BJ (cell line): ENCODE results near the gene B3GLCT. TPM values are rescaled to one million over a fixed set of nuclear protein-coding genes. Genes with fewer than 3 reads are reported as not detected.

ENCODE experiments used
- CTCF ChIA-PET: fragments of 350-600 bp; formaldehyde crosslinking; extraction: SDS; loops from one replicate; lab custom pipeline; 2021; ENCODE audit warnings: antibody characterized with exemption, inconsistent platforms; lab: Yijun Ruan, JAX
- POLR2A ChIA-PET: fragments of 300-600 bp; sonication (Branson Sonifier 250); formaldehyde crosslinking; extraction: SDS; loops from one replicate; lab custom pipeline; 2021; ENCODE audit warnings: antibody characterized with exemption; lab: Charles Lee
- DNase-seq: peaks from one replicate; pipeline ENCODE4 v3.0.0-alpha.2; 2011; ENCODE audit warnings: low read depth
- H3K27me3 ChIP-seq: 2 replicates; pipeline ENCODE4 v1.6.0; 2011; ENCODE audit warnings: low read length; ENCODE audit not compliant: control insufficient read depth, insufficient read depth
- H3K36me3 ChIP-seq: 2 replicates; pipeline ENCODE4 v1.5.1; 2011; ENCODE audit warnings: low read length; ENCODE audit not compliant: control insufficient read depth, insufficient read depth
- H3K4me3 ChIP-seq: 2 replicates; pipeline ENCODE4 v1.5.1; 2011; ENCODE audit warnings: low read depth, mild to moderate bottlenecking, control low read depth, low read length
- polyA plus RNA-seq: library from polyadenylated mRNA; depleted of rRNA; stranded (reverse); fragments of >200 nt; gene quantifications from 2 replicates; pipeline ENCODE4 v1.2.3, GENCODE V29; 2011
- TF ChIP-seq, protein P1 (sequence below): IDR thresholded peaks from 2 replicates; pipeline ENCODE4 v1.5.1; 2011; ENCODE audit warnings: low read depth, mild to moderate bottlenecking, control low read depth, inconsistent platforms, low read length, moderate library complexity; ENCODE audit not compliant: insufficient read depth

The B3GLCT gene
- polyA plus RNA-seq, 1 experiment, result 3.3 TPM

DNA sequence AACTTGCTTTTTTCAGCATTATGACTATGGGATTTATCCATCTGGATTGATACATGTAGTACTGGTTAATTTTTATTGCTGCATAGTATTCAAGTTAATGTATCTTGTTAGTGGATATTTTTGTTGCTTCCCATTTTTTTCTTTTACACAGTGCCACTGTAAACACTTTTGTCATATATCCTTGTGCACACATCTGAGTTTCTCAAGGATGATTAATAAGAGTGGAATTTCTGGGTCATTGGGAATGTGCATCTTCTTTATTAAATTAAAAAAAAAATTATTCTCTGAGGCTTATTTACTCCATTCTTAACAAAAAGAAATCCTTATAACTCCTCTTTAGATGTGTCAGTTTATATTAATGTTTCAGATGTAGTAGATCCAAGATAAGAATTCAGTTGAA is 27.3 kb downstream of the B3GLCT start:
- TF ChIP-seq, protein P1, sequence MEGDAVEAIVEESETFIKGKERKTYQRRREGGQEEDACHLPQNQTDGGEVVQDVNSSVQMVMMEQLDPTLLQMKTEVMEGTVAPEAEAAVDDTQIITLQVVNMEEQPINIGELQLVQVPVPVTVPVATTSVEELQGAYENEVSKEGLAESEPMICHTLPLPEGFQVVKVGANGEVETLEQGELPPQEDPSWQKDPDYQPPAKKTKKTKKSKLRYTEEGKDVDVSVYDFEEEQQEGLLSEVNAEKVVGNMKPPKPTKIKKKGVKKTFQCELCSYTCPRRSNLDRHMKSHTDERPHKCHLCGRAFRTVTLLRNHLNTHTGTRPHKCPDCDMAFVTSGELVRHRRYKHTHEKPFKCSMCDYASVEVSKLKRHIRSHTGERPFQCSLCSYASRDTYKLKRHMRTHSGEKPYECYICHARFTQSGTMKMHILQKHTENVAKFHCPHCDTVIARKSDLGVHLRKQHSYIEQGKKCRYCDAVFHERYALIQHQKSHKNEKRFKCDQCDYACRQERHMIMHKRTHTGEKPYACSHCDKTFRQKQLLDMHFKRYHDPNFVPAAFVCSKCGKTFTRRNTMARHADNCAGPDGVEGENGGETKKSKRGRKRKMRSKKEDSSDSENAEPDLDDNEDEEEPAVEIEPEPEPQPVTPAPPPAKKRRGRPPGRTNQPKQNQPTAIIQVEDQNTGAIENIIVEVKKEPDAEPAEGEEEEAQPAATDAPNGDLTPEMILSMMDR, result no peak
- Histone ChIP-seq H3K27me3 (no peaks in the 10 kb centered on the region), H3K36me3 (no peaks in the 10 kb centered on the region), H3K4me3 (no peak overlapping the region)
- CTCF ChIA-PET, result interaction anchor here (2.0 kb wide), 1 partner anchor 9 kb away, joined by 12 read pairs; no protein-coding TSS in a partner anchor
- POLR2A ChIA-PET, result no interaction called here
- DNase-seq, result no peak

DNA sequence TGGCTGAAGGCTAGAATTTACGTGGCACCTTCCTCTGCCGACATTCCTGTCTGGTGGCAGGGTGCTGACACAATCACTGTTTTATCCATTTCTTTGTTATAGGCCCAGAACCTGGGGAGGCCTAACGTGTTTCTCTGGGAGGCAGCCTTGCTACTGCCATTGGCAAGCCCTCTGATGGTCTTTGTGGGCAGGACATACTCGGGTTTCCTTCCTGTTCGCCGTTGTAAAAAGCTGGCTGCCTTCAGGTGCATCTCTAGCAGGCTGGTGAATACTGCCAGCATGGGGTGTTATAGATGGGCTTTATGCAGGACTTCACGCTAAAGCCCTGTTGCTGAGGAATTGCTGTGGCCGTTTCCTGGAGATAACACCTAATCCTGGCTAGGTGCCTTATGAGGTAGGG is 28.1 kb downstream of the B3GLCT start:
- Histone ChIP-seq H3K4me3 (no peak overlapping the region), H3K36me3 (no peaks in the 10 kb centered on the region), H3K27me3 (no peaks in the 10 kb centered on the region)
- ChIA-PET POLR2A (no interaction called here), CTCF (interaction anchor here (2.0 kb wide), 1 partner anchor 9 kb away, joined by 12 read pairs; no protein-coding TSS in a partner anchor)
- TF ChIP-seq, protein P1, result no peak
- DNase-seq, result no peak

- DNase-seq, result no peak
These were observed 35.0 kb downstream of the B3GLCT start for GRCh38 chr13:31234729-31235128.

DNA sequence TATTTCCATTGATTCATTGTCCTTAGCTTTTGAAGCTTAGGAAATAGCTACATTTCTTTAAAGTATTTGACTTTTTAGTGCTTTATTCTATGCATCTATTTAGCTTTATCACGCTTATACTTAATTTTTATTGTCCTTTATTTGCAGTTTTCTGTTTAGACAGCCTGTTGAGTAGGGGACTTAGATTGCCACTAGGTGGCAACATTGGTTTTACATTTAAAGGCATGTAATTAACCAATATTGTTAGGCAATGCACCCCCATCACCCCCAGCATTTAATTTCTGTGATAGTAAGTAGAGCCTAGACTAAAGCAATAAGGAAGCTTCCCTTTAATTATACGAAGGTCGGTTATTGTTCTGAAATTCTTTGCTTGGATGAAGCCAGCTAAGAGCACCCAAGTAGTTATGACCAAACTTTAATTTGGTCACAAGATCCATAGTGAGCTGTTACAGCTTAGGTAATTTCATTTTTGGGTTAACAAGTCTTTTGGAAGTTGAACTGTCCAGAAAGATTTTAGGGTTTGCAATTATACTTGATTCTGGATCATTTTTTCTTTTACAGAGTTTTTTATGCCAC is 36.5 kb downstream of the B3GLCT start:
- TF ChIP-seq, protein P1, result peak; percentile 73
- no peaks in the 10 kb centered on the region for H3K36me3 ChIP-seq
- POLR2A ChIA-PET, result no interaction called here
- no peaks in the 10 kb centered on the region for H3K27me3 ChIP-seq
- CTCF ChIA-PET, result interaction anchor here (0.7 to 7.9 kb wide), 21 partner anchors 8 to 674 kb away, joined by 3 to 168 read pairs (median 6); no protein-coding TSS in a partner anchor
- no peak for DNase-seq
- no peak overlapping the region for H3K4me3 ChIP-seq

More at GRCh38 chr13:31234729-31235128, 35.0 kb downstream of the B3GLCT start:
- H3K36me3 ChIP-seq, result no peaks in the 10 kb centered on the region
- no peak overlapping the region for H3K4me3 ChIP-seq
- TF ChIP-seq, protein P1, result peak; percentile 38
- ChIA-PET CTCF (interaction anchor here (0.8 to 7.9 kb wide), 6 partner anchors 9 to 192 kb away, joined by 3 to 168 read pairs (median 22); no protein-coding TSS in a partner anchor), POLR2A (no interaction called here)
- no peaks in the 10 kb centered on the region for H3K27me3 ChIP-seq

- TF ChIP-seq, protein P1, result no peak
- CTCF ChIA-PET, result interaction anchor here (3.0 to 7.9 kb wide), 2 partner anchors 183 to 185 kb away, joined by 18 to 168 read pairs; no protein-coding TSS in a partner anchor
- H3K4me3 ChIP-seq, result no peak overlapping the region
- DNase-seq, result no peak
- H3K36me3 ChIP-seq, result no peaks in the 10 kb centered on the region
- H3K27me3 ChIP-seq, result no peaks in the 10 kb centered on the region
- POLR2A ChIA-PET, result no interaction called here
These were observed 41.1 kb downstream of the B3GLCT start for GRCh38 chr13:31240921-31241320.
